Measurements from ENCODE around the gene NRG3.

- TF ChIP-seq CTCF (IDR thresholded peaks at IDR 0.05) (no peak), EZH2 (IDR thresholded peaks at IDR 0.05; ENCODE audit: borderline replicate concordance, insufficient read depth, low read depth, low read length, poor library complexity, severe bottlenecking) (no peak)
Measured at GRCh38 chr10:82208726-82209125, 333.7 kb downstream of the NRG3 start.
